ENCODE measurements around the gene CYP27C1.
"Not testable (repeated sequence)": the region's sequence is repeated elsewhere in the genome, so short reads cannot be mapped to it uniquely, and the experiment has no call there.

CYP27C1 gene

GRCh38 chr2:127220768-127221527, 849 bp upstream of the CYP27C1 start:
- no peak for DNase-seq

- no peak for DNase-seq
Measured at GRCh38 chr2:127219171-127220070, 678 bp downstream of the CYP27C1 start.

GRCh38 chr2:127218812-127219170, 1.3 kb downstream of the CYP27C1 start:
- no peak for DNase-seq

- no peak for DNase-seq
Measured at GRCh38 chr2:127217470-127218325, 2.4 kb downstream of the CYP27C1 start.

GRCh38 chr2:127216593-127216992, 3.5 kb downstream of the CYP27C1 start:
- no peak for DNase-seq

- no peak for DNase-seq
Measured at GRCh38 chr2:127216095-127216494, 4.0 kb downstream of the CYP27C1 start.

- not testable (repeated sequence) for DNase-seq
Measured at GRCh38 chr2:127214201-127214600, 5.9 kb downstream of the CYP27C1 start.

- DNase-seq, result peak; percentile 36
Measured at GRCh38 chr2:127208313-127208712, 11.8 kb downstream of the CYP27C1 start.

GRCh38 chr2:127205218-127206125, 14.6 kb downstream of the CYP27C1 start:
- no peak for DNase-seq

- no peak for DNase-seq
Measured at GRCh38 chr2:127201452-127201851, 18.6 kb downstream of the CYP27C1 start.

- no peak for DNase-seq
Measured at GRCh38 chr2:127200962-127201361, 19.1 kb downstream of the CYP27C1 start.

GRCh38 chr2:127199223-127199622, 20.9 kb downstream of the CYP27C1 start:
- no peak for DNase-seq

GRCh38 chr2:127197475-127198385, 22.4 kb downstream of the CYP27C1 start:
- DNase-seq, result peak; percentile 33

- no peak for DNase-seq
Measured at GRCh38 chr2:127196998-127197397, 23.1 kb downstream of the CYP27C1 start.

- DNase-seq, result no peak
Measured at GRCh38 chr2:127196549-127196948, 23.6 kb downstream of the CYP27C1 start.

- DNase-seq, result no peak
Measured at GRCh38 chr2:127195140-127196074, 24.7 kb downstream of the CYP27C1 start.

GRCh38 chr2:127194447-127194846, 25.7 kb downstream of the CYP27C1 start:
- DNase-seq, result no peak

GRCh38 chr2:127193967-127194280, 26.2 kb downstream of the CYP27C1 start:
- DNase-seq, result no peak

- DNase-seq, result no peak
Measured at GRCh38 chr2:127193164-127193966, 26.7 kb downstream of the CYP27C1 start.

Data from NCI-H2029 treated with DMSO at 0.1 percent for 48 hours (cell line).